ENCODE data around the gene PHACTR3. TPM values are rescaled to one million over a fixed set of nuclear protein-coding genes. Genes with fewer than 3 reads are reported as not detected.

PHACTR3 gene
- total and polyA plus RNA-seq, 4 donors = 0.14 to 0.42 (median 0.17) TPM

DNA sequence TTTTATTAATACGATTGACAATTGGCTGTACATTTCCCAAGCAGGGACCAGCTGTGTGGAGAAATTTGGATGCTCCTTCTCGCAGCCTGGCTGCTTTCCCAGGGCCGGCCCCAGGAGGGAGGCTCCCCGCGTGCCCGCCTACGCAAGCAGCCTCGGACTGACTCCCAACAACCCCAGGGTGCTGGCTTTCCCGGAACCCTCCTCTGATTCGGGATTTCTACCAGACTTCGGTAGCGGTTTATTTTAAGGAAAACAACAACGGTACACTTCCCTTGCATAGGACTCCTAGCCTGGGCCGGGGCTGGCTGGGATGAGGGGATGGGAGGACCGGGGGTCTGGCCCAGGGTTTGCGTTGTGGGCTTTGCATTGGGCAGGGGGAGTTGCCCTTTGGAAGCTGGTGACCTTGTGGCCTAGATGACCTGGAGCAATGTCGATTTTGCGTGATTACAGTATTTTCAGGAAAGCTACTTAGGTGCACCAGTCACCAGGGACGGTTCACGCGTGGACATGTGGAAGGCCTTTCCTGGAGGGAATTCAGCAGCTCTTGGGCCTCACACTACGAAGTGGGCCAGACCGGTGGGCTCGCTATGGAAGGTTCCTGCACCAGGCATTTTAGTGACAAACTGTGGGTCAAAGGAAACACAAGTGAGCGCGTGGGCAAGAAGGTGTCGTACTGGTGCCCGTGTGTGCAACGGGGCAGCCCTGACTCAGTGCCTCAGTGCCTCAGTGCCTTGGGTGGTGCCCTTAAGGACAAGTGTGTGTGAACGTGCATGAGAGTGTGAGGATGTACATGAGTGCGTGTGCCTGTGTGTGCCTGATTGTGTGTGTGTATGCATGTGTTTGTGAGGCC, 20.7 kb upstream of the PHACTR3 start:
- peaks cover 0 to 12% (median 5%) of the 10 kb centered on the region in 4 donors for H3K27me3 ChIP-seq (ENCODE audit: control insufficient read depth in 4 of 4, insufficient read depth in 4 of 4, low read length in 3 of 4)
- TF ChIP-seq NR2F2 (IDR thresholded peaks at IDR 0.05) (peak; percentile 23), HNF4G (IDR thresholded peaks at IDR 0.05) (no peak)
- H3K9ac ChIP-seq (ENCODE audit: low read depth in 1 of 2, low read length in 2 of 2) = no peak overlapping the region
- H3K27ac ChIP-seq (ENCODE audit: low read depth in 1 of 2, low read length in 2 of 2) = no peak overlapping the region
- H3K4me1 ChIP-seq (ENCODE audit: control insufficient read depth in 4 of 4, insufficient read depth in 4 of 4, low read length in 3 of 4) = no peaks in the 10 kb centered on the region
- WGBS = 76% methylated on average over 31 of the region's 31 CpGs
- H3K36me3 ChIP-seq (ENCODE audit: control insufficient read depth in 4 of 4, insufficient read depth in 3 of 4, low read depth in 1 of 4, low read length in 3 of 4) = no peaks in the 10 kb centered on the region
- no peak for DNase-seq (ENCODE audit: low spot score)
- H3K4me3 ChIP-seq (ENCODE audit: low read depth in 1 of 3, low read length in 3 of 3) = no peak overlapping the region
- peaks cover 0 to 4% (median 0%) of the 10 kb centered on the region in 4 donors for H3K9me3 ChIP-seq (ENCODE audit: control insufficient read depth in 4 of 4, low read length in 3 of 4)

DNA sequence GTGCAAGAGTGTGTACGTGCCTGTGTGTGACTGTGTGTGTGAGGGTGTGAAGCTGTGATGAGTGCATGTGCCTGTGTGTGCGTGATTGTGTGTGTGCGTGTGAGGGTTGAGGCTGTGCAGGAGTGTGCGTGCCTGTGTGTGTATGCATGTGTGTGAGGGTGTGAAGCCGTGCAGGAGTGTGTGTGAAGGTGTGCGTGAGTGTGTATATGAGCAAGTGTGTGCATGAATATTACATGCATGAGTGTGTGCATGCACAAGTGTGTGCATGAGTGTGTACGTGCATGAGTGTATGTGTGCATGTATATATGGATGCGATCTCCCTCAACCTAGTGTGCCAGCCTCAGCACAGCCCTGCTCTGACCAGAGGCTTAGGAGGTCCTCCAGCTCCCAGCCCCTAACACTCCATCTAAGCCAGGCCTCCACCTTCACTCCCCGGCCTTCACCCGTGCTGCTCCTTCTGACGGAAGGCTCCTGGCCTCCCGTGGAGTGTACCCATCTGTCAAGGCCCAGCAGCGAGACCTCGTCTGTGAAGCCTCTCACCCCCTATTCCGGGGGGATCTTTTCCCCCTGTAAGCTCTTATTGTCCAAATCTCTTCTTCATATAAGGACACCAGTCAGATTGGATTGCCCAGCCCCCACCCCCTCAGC, 19.9 kb upstream of the PHACTR3 start:
- Histone ChIP-seq H3K36me3 (ENCODE audit: control insufficient read depth in 4 of 4, insufficient read depth in 3 of 4, low read depth in 1 of 4, low read length in 3 of 4) (no peaks in the 10 kb centered on the region), H3K27ac (ENCODE audit: low read depth in 1 of 2, low read length in 2 of 2) (no peak overlapping the region), H3K9ac (ENCODE audit: low read depth in 1 of 2, low read length in 2 of 2) (no peak overlapping the region), H3K4me3 (ENCODE audit: low read depth in 1 of 3, low read length in 3 of 3) (no peak overlapping the region), H3K4me1 (ENCODE audit: control insufficient read depth in 4 of 4, insufficient read depth in 4 of 4, low read length in 3 of 4) (no peaks in the 10 kb centered on the region), H3K9me3 (ENCODE audit: control insufficient read depth in 4 of 4, low read length in 3 of 4) (peaks cover 0 to 4% (median 0%) of the 10 kb centered on the region in 4 donors), H3K27me3 (ENCODE audit: control insufficient read depth in 4 of 4, insufficient read depth in 4 of 4, low read length in 3 of 4) (peaks cover 0 to 11% (median 5%) of the 10 kb centered on the region in 4 donors)
- TF ChIP-seq, protein P1, sequence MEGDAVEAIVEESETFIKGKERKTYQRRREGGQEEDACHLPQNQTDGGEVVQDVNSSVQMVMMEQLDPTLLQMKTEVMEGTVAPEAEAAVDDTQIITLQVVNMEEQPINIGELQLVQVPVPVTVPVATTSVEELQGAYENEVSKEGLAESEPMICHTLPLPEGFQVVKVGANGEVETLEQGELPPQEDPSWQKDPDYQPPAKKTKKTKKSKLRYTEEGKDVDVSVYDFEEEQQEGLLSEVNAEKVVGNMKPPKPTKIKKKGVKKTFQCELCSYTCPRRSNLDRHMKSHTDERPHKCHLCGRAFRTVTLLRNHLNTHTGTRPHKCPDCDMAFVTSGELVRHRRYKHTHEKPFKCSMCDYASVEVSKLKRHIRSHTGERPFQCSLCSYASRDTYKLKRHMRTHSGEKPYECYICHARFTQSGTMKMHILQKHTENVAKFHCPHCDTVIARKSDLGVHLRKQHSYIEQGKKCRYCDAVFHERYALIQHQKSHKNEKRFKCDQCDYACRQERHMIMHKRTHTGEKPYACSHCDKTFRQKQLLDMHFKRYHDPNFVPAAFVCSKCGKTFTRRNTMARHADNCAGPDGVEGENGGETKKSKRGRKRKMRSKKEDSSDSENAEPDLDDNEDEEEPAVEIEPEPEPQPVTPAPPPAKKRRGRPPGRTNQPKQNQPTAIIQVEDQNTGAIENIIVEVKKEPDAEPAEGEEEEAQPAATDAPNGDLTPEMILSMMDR (IDR thresholded peaks at IDR 0.05; ENCODE audit: low read depth, low read length, missing input control) = no peak
- TF ChIP-seq RXRA (IDR thresholded peaks at IDR 0.05) (no peak), RAD21 (IDR thresholded peaks at IDR 0.05) (no peak), EGR1 (IDR thresholded peaks at IDR 0.05; ENCODE audit: low read depth in 2 of 2) (no peak), HNF4G (IDR thresholded peaks at IDR 0.05) (no peak), NR2F2 (IDR thresholded peaks at IDR 0.05) (no peak), GABPA (IDR thresholded peaks at IDR 0.05 in 1 of 2, conservative IDR thresholded peaks at IDR 0.05 in 1 of 2) (no peak), FOXA2 (IDR thresholded peaks at IDR 0.05) (no peak), TAF1 (conservative IDR thresholded peaks at IDR 0.05) (no peak), JUND (IDR thresholded peaks at IDR 0.05) (no peak), FOXA1 (IDR thresholded peaks at IDR 0.05) (no peak)
- TF ChIP-seq, protein P2, sequence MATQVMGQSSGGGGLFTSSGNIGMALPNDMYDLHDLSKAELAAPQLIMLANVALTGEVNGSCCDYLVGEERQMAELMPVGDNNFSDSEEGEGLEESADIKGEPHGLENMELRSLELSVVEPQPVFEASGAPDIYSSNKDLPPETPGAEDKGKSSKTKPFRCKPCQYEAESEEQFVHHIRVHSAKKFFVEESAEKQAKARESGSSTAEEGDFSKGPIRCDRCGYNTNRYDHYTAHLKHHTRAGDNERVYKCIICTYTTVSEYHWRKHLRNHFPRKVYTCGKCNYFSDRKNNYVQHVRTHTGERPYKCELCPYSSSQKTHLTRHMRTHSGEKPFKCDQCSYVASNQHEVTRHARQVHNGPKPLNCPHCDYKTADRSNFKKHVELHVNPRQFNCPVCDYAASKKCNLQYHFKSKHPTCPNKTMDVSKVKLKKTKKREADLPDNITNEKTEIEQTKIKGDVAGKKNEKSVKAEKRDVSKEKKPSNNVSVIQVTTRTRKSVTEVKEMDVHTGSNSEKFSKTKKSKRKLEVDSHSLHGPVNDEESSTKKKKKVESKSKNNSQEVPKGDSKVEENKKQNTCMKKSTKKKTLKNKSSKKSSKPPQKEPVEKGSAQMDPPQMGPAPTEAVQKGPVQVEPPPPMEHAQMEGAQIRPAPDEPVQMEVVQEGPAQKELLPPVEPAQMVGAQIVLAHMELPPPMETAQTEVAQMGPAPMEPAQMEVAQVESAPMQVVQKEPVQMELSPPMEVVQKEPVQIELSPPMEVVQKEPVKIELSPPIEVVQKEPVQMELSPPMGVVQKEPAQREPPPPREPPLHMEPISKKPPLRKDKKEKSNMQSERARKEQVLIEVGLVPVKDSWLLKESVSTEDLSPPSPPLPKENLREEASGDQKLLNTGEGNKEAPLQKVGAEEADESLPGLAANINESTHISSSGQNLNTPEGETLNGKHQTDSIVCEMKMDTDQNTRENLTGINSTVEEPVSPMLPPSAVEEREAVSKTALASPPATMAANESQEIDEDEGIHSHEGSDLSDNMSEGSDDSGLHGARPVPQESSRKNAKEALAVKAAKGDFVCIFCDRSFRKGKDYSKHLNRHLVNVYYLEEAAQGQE (IDR thresholded peaks at IDR 0.05) = no peak
- TF ChIP-seq, protein P3, sequence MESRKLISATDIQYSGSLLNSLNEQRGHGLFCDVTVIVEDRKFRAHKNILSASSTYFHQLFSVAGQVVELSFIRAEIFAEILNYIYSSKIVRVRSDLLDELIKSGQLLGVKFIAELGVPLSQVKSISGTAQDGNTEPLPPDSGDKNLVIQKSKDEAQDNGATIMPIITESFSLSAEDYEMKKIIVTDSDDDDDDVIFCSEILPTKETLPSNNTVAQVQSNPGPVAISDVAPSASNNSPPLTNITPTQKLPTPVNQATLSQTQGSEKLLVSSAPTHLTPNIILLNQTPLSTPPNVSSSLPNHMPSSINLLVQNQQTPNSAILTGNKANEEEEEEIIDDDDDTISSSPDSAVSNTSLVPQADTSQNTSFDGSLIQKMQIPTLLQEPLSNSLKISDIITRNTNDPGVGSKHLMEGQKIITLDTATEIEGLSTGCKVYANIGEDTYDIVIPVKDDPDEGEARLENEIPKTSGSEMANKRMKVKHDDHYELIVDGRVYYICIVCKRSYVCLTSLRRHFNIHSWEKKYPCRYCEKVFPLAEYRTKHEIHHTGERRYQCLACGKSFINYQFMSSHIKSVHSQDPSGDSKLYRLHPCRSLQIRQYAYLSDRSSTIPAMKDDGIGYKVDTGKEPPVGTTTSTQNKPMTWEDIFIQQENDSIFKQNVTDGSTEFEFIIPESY (IDR thresholded peaks at IDR 0.05) = no peak
- TF ChIP-seq, protein P4, sequence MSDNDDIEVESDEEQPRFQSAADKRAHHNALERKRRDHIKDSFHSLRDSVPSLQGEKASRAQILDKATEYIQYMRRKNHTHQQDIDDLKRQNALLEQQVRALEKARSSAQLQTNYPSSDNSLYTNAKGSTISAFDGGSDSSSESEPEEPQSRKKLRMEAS (IDR thresholded peaks at IDR 0.05) = no peak
- TF ChIP-seq, protein P5, sequence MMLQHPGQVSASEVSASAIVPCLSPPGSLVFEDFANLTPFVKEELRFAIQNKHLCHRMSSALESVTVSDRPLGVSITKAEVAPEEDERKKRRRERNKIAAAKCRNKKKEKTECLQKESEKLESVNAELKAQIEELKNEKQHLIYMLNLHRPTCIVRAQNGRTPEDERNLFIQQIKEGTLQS (IDR thresholded peaks at IDR 0.05) = no peak
- DNase-seq (ENCODE audit: low spot score) = no peak
- 88% methylated on average over 15 of the region's 15 CpGs for WGBS

Data from liver (tissue), 9 donors.